ENCODE measurements around the gene EBPL.
A peak's percentile ranks its signal among the peaks of the same experiment; 100 is the strongest.

The EBPL gene

DNA sequence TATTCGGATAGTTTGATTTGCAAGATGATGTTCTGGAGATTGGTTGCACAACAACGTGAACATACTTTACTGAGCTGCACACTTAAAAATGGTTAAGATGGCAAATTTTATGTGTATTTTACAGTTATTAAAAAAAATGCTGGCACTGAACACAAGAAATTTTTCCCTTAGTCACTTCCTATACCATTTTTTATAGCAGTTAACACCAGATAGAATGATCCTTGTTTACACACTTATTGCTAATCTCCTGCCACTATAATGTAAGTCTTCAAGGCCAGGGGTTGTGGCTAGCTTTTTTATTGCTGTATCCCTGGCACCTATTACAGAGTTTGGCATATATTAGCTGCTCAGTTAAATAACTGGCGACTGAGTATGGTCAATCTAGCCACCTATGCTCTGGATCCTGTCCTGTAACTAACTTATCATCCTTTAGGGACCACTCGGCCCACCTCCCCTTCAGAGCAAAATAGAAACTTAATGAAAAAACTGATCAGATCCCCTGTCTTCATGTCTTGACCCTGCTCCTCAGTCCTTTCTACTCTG lies 2.0 kb upstream of the EBPL start:
- 0 out of 2 replicates have a peak, but pooled peaks cover 2% of the 10 kb centered on the region for H3K4me1 ChIP-seq (ENCODE audit: insufficient read depth, low read length)
- no peak overlapping the region for H3K9ac ChIP-seq (ENCODE audit: low read depth, low read length)
- no peaks in the 10 kb centered on the region for H3K9me3 ChIP-seq (ENCODE audit: control insufficient read depth, insufficient read depth, low read length)
- H3K36me3 ChIP-seq (ENCODE audit: insufficient read depth, low read length) = peaks cover 4% of the 10 kb centered on the region; the same call in 1 of the 2 replicates

DNA sequence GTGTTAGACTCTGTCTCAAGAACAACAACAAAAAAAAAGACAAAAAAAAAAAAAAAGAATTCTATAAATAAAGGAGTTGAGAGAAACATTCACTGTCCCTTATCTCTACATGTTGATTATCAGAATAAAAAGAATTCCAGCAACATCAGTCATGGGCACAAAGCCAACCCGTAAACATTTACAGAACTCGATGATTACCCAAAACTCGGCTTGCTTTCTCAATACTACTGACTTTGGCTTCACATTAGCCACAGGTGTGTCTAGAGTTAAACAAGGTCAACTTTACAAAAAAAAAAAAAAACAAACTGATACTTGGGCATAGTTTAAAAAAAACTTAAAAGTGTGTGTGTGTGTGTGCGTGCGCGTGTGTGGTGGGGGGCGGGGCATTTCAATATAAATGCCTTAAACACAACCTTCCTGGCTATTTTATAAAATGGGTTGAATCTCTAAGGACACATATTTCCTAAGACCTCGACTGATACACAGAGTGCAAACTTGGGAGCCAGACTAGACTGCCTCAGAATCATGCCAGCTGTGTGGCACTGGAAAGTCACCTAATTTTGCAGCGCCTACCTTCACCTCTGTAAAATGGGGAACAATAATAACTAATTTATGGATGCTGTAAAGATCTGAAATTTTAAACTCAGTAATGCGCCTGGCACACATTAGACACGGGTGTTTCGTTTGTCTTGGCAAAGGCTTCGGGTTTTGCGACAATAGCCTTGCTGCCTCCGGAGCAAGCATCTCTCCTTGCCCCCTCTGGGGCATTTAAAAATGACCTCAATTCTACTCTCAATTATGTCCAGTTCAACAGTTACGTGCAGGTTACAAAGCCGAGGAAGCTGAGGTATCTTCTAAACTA lies 922 bp downstream of the EBPL start:
- Histone ChIP-seq H3K9ac (ENCODE audit: low read depth, low read length) (peak overlapping the region; percentile 66), H3K4me1 (ENCODE audit: insufficient read depth, low read length) (0 out of 2 replicates have a peak, but pooled peaks cover 2% of the 10 kb centered on the region), H3K9me3 (ENCODE audit: control insufficient read depth, insufficient read depth, low read length) (no peaks in the 10 kb centered on the region), H3K36me3 (ENCODE audit: insufficient read depth, low read length) (peaks cover 11% of the 10 kb centered on the region; the same call in 1 of the 2 replicates)

DNA sequence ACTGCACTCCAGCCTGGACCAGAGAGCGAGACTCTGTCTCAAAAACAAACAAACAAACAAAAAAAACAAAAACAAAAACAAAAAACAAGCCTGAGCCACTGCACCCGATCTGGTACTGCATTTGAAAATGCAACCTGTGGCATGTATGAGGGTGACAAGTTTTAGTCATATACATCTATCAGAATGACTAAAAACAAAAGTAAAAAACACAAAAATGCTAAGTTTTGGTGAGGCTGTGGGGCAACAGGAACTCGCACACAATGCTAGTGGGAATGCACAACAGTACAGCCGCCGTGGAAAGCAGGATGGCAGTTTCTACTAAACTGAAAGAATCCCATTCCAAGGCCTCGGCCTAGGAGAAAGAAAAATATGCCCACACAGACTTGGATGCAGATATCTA lies 7.8 kb downstream of the EBPL start:
- H3K36me3 ChIP-seq (ENCODE audit: insufficient read depth, low read length) = peaks cover 11% of the 10 kb centered on the region; the same call in 1 of the 2 replicates
- peaks cover 5% of the 10 kb centered on the region; the same call in 1 of the 2 replicates for H3K9me3 ChIP-seq (ENCODE audit: control insufficient read depth, insufficient read depth, low read length)
- no peaks in the 10 kb centered on the region for H3K4me1 ChIP-seq (ENCODE audit: insufficient read depth, low read length)
- H3K9ac ChIP-seq (ENCODE audit: low read depth, low read length) = no peak overlapping the region

DNA sequence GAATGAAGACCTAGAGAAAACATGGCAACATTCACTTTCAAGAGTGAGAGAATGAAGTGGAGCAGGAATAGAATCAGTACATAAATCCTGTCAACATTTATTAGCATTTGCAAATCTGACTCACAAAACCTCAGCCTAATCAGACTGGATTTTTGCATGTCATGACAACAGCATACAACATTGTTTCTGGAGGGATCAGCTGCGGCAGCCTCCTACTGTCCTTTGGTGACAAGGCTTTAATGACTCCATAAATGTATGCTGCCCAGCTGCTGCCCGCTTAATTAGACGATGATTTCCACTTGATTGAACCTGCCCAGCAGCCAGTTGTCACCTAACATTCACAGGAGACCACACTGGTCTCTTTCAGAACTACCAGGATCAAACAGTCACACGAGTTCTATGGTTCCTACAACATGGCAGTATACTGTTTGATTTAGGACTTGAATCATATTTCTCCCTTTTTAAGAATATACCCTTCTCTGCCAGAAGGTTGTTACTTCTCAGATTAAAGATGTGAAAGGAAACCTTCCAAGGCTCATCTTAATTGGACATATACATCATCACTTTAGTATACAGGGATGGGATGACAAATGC lies 9.3 kb downstream of the EBPL start:
- Histone ChIP-seq H3K4me1 (ENCODE audit: insufficient read depth, low read length) (no peaks in the 10 kb centered on the region), H3K9me3 (ENCODE audit: control insufficient read depth, insufficient read depth, low read length) (peaks cover 5% of the 10 kb centered on the region; the same call in 1 of the 2 replicates), H3K36me3 (ENCODE audit: insufficient read depth, low read length) (0 out of 2 replicates have a peak, but pooled peaks cover 6% of the 10 kb centered on the region), H3K9ac (ENCODE audit: low read depth, low read length) (no peak overlapping the region)

DNA sequence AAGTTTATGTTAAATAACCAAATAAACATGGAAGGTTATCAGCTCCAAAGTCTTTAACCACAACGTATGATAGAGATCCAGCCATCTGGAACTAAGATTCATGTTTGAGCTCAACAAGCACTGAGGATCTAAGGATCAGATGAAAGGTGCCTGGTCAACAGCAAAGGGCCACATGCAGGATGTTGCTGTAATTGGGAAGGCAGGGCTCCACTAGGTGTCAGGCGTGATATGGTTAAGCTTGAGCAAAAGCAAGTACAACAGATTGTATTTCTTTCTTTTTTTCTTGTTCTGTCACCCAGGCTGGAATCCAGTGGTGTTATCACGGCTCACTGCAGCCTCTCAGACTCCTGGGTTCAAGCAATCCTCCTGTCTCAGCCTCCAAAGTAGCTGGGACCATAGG lies 12.0 kb downstream of the EBPL start:
- no peak overlapping the region for H3K9ac ChIP-seq (ENCODE audit: low read depth, low read length)
- peaks cover 5% of the 10 kb centered on the region; the same call in 1 of the 2 replicates for H3K9me3 ChIP-seq (ENCODE audit: control insufficient read depth, insufficient read depth, low read length)
- H3K4me1 ChIP-seq (ENCODE audit: insufficient read depth, low read length) = no peaks in the 10 kb centered on the region
- no peaks in the 10 kb centered on the region for H3K36me3 ChIP-seq (ENCODE audit: insufficient read depth, low read length)

DNA sequence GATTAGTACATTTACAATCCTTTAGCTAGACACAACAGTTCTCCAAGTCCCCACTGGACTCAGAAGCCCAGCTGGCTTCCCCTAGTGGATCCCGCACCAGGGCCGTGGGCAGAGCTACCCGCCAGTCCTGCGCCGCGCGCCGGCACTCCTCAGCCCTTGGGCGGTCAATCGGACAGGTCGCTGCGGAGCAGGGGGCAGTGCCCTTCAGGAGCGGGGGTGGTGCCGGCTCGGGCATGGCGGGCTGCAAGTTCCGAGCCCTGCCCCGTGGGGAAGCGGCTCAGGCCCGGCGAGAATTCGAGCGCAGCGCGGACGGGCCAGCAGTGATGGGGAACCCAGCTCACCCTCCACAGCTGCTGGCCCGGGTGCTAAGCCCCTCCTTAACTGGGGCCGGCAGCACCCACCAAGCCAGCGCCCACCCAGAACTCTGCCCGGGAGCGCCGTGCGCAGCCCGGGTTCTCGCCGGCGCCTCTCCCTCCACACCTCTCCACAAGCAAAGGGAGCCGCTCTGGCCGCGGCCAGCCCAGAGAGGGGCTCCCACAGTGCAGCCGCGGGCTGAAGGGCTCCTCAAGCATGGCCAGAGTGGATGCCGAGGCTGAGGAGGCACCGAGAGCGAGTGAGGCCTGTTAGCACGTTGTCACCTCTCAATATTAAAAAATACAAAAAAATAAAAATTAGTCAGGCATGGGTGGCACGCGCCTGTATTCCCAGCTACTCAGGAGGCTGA lies 12.9 kb downstream of the EBPL start:
- H3K36me3 ChIP-seq (ENCODE audit: insufficient read depth, low read length) = no peaks in the 10 kb centered on the region
- no peaks in the 10 kb centered on the region for H3K4me1 ChIP-seq (ENCODE audit: insufficient read depth, low read length)
- no peak overlapping the region for H3K9ac ChIP-seq (ENCODE audit: low read depth, low read length)
- H3K9me3 ChIP-seq (ENCODE audit: control insufficient read depth, insufficient read depth, low read length) = peaks cover 5% of the 10 kb centered on the region; the same call in 1 of the 2 replicates

DNA sequence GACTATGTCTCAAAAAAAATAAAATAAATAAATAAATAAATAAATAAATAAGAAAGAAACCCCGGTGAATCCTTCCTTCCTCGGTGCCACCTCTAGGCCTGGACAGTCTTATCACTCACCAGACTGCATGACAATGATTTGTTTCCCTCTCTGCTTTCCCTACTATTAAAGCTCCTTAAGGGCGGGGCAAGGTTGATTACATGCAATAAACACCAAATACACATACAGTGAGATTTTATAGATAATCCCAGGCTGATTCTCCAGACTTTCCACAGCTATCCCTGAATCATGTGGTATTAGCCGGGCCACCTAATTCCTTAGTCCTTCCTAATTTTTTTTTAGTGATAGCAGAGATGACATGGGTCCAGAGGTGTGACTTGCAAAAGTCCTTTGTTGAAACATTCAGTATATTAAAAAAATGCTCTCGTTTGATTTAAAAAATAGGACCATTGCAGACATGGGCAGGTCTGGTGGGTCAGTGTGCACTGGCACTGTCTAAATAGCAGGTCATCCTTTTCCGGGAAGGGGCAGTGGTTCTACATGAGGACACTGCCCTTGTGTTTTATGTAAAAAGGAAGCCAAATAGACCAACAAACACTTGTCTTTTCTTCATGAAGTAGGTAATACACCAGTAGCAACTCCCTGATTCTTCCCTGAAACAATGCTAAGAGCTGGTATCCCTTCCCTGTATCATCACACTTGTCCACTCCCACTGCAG lies 14.5 kb downstream of the EBPL start:
- Histone ChIP-seq H3K36me3 (ENCODE audit: insufficient read depth, low read length) (no peaks in the 10 kb centered on the region; the same call in 1 of the 2 replicates), H3K9me3 (ENCODE audit: control insufficient read depth, insufficient read depth, low read length) (peaks cover 5% of the 10 kb centered on the region; the same call in 1 of the 2 replicates), H3K4me1 (ENCODE audit: insufficient read depth, low read length) (no peaks in the 10 kb centered on the region), H3K9ac (ENCODE audit: low read depth, low read length) (no peak overlapping the region)

DNA sequence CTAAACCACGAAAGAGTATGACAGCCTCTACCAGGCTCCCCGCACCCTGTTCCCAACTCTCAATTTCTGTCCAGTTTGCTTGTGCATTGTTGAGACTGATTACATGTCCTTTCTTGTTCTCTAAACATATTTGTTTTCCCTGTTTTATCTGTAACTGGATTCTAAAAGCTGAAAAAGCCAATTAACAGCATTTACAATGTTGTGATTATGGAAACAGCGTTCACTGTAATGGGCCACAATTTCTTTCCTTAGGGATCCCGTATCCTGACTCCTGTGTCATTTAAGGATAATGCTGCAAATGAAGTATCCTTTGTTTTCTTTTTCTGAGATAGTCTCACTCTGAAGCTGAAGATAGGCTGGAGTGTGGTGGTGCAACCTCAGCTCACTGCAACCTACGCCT lies 20.5 kb downstream of the EBPL start:
- Histone ChIP-seq H3K36me3 (ENCODE audit: insufficient read depth, low read length) (no peaks in the 10 kb centered on the region; the same call in 1 of the 2 replicates), H3K9me3 (ENCODE audit: control insufficient read depth, insufficient read depth, low read length) (no peaks in the 10 kb centered on the region), H3K4me1 (ENCODE audit: insufficient read depth, low read length) (no peaks in the 10 kb centered on the region), H3K9ac (ENCODE audit: low read depth, low read length) (no peak overlapping the region)

DNA sequence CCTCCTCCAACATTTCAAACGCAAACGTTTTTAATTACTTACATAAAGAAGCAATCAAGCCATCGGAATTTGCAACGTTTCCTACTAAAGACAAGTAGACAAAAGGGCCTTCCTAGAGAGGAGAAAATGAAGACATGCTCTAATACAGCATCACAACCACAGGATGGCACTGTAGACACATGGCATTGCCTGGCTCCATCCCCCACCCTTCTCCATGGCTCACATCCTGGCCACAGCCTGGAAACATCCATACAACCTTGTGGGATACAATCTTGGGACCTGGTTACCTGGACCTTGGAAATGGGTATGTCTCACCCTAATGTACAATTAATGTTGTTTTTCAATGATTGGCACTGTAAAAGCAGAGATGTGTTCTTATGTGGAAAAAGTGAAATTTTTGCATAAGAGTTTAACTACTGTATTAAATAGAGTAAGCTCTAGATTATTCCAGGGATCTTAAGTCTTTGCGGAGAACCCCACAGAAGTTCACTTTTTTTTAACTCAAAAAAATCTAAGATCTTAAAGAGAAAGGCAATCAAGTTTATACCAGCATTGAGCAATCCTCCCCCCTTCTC lies 21.5 kb downstream of the EBPL start:
- Histone ChIP-seq H3K36me3 (ENCODE audit: insufficient read depth, low read length) (no peaks in the 10 kb centered on the region; the same call in 1 of the 2 replicates), H3K9me3 (ENCODE audit: control insufficient read depth, insufficient read depth, low read length) (no peaks in the 10 kb centered on the region), H3K9ac (ENCODE audit: low read depth, low read length) (no peak overlapping the region), H3K4me1 (ENCODE audit: insufficient read depth, low read length) (no peaks in the 10 kb centered on the region)

DNA sequence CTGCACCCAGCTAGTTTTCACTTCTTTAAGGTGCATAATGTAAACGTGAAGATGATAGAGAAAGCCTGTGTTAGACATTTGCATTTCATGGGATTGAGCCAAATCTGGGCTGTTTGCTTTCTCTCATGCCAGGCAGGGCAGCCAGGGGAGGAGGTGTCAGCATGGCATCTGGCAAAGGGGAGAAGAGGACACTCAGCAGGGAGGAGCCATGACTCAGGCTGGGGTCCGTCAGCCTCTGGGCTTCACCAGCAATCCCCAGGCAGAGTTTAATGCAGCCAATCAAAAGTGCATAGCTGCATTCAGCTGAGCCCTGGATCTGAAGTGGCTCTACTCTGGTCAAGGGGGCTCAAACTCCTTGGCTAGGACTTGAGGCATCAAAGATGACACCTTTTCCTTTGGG lies 23.5 kb downstream of the EBPL start:
- H3K36me3 ChIP-seq (ENCODE audit: insufficient read depth, low read length) = no peaks in the 10 kb centered on the region; the same call in 1 of the 2 replicates
- H3K9ac ChIP-seq (ENCODE audit: low read depth, low read length) = no peak overlapping the region
- H3K9me3 ChIP-seq (ENCODE audit: control insufficient read depth, insufficient read depth, low read length) = no peaks in the 10 kb centered on the region
- no peaks in the 10 kb centered on the region for H3K4me1 ChIP-seq (ENCODE audit: insufficient read depth, low read length)

DNA sequence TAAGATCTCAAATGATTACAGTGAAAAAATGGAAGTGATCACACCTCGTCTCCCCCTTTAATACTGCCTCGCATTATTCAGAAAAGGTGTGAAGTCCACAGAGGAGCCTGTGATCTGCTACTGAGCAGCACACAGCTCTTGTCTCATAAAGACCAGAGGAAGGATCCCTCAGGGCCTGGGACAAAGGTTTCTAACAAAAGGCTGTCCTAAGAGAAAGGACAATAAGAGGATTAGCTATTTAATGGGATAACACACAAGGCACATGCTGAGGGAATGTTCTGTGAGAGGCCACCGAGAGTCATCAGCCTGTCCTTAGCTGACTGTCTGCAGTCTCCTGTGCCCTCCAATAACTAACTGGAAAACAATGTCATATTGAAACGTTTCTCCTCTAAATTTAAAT lies 26.7 kb downstream of the EBPL start:
- Histone ChIP-seq H3K4me1 (ENCODE audit: insufficient read depth, low read length) (no peaks in the 10 kb centered on the region), H3K36me3 (ENCODE audit: insufficient read depth, low read length) (no peaks in the 10 kb centered on the region; the same call in 1 of the 2 replicates), H3K9me3 (ENCODE audit: control insufficient read depth, insufficient read depth, low read length) (no peaks in the 10 kb centered on the region), H3K9ac (ENCODE audit: low read depth, low read length) (no peak overlapping the region)

DNA sequence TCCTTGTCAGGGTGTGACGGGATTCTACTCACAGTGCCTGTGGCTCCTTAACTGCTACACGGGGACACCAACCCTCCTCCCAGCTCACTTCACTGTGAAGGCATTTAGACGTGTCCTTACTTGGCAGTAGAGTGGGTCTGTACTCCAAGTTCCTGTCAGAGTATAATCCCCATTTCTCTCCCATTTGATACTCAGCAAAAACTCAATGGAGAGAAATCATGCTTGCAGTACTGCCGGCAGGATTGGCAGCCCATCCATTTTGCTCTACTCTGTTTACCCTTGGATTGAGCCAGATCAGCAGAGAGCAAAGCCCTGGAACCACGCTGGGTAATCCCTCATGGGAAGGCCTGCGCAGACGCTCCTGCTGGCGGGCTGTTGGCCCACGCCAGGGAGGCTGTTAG lies 34.0 kb downstream of the EBPL start:
- Histone ChIP-seq H3K4me1 (ENCODE audit: insufficient read depth, low read length) (no peaks in the 10 kb centered on the region), H3K9me3 (ENCODE audit: control insufficient read depth, insufficient read depth, low read length) (no peaks in the 10 kb centered on the region), H3K36me3 (ENCODE audit: insufficient read depth, low read length) (no peaks in the 10 kb centered on the region; the same call in 1 of the 2 replicates)

DNA sequence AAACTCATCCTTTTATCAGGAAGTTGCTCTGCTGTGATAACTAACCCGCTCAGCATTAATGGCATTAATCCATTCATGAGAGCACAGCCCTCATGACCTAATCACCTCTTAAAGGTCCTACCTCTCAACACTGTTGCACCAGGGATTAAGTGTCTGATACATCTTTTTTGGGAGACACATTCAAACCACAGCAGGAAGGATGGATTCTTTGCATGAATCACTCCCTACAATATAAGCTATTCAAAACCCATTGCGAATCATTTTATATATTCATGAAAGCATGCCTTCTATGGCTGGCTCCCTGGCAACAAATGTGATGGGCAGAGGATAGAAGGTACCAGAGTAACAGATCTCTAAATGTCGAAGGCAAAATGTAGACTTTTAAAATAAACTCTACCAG lies 35.4 kb downstream of the EBPL start:
- H3K9me3 ChIP-seq (ENCODE audit: control insufficient read depth, insufficient read depth, low read length) = no peaks in the 10 kb centered on the region
- no peak overlapping the region for H3K9ac ChIP-seq (ENCODE audit: low read depth, low read length)
- no peaks in the 10 kb centered on the region for H3K4me1 ChIP-seq (ENCODE audit: insufficient read depth, low read length)
- H3K36me3 ChIP-seq (ENCODE audit: insufficient read depth, low read length) = no peaks in the 10 kb centered on the region; the same call in 1 of the 2 replicates

More for the DNA sequence above, 34.0 kb downstream of the EBPL start:
- no peak overlapping the region for H3K9ac ChIP-seq (ENCODE audit: low read depth, low read length)
